Natural killer cell (primary cell): ENCODE measurements around the gene SAMD8. TPM values are rescaled to one million over a fixed set of nuclear protein-coding genes. Genes with fewer than 3 reads are reported as not detected.

Experiments used
- ATAC-seq, 3 donors: fragments of 150-1000 bp in 2 of 3; fragments of 200-7000 bp in 1 of 3; cut with Tn5 transposase; 1 replicate in 1 of 3; 2 replicates in 2 of 3; pipeline ENCODE4 v1.10.0; 2021; ENCODE audit warnings: mild to moderate bottlenecking in 2 of 3, moderate library complexity in 2 of 3
- DNase-seq, 2 donors: peaks; one replicate each; pipeline versions ENCODE4 v3.0.0 to v3.0.0-alpha.2; 2013 to 2021; ENCODE audit warnings: mixed read lengths in 1 of 2
- H3K27ac ChIP-seq: one replicate; pipeline ENCODE4 v1.5.1; 2013; ENCODE audit warnings: mild to moderate bottlenecking, low read length
- H3K27me3 ChIP-seq: one replicate; pipeline ENCODE4 v1.6.1; 2013; ENCODE audit warnings: low read length; ENCODE audit not compliant: control insufficient read depth, insufficient read depth
- H3K36me3 ChIP-seq: one replicate; pipeline ENCODE4 v1.6.1; 2013; ENCODE audit warnings: low read length; ENCODE audit not compliant: control insufficient read depth, insufficient read depth
- H3K4me1 ChIP-seq: one replicate; pipeline ENCODE4 v1.6.1; 2013; ENCODE audit warnings: low read length; ENCODE audit not compliant: control insufficient read depth, insufficient read depth
- H3K4me3 ChIP-seq: one replicate; pipeline ENCODE4 v1.5.1; 2013; ENCODE audit warnings: low read length
- H3K9me3 ChIP-seq: one replicate; pipeline ENCODE4 v1.6.1; 2013; ENCODE audit warnings: low read length; ENCODE audit not compliant: control insufficient read depth, insufficient read depth
- H3K27ac Mint-ChIP-seq, 2 donors: one replicate each; pipeline ENCODE4 v1.8.0; 2022; ENCODE audit warnings: mild to moderate bottlenecking in 2 of 2, mixed read lengths in 2 of 2, moderate library complexity in 1 of 2
- H3K27me3 Mint-ChIP-seq, 2 donors: one replicate each; pipeline ENCODE4 v1.8.0; 2022; ENCODE audit warnings: low read depth in 2 of 2, mixed read lengths in 2 of 2
- H3K36me3 Mint-ChIP-seq: one replicate; pipeline ENCODE4 v1.8.0; 2022; ENCODE audit warnings: mixed read lengths
- H3K4me1 Mint-ChIP-seq, 2 donors: one replicate each; pipeline ENCODE4 v1.8.0; 2022; ENCODE audit warnings: mixed read lengths in 2 of 2
- H3K4me3 Mint-ChIP-seq: one replicate; pipeline ENCODE4 v1.8.0; 2022; ENCODE audit warnings: mild to moderate bottlenecking, moderate library complexity, mixed read lengths
- H3K9me3 Mint-ChIP-seq, 2 donors: one replicate each; pipeline ENCODE4 v1.8.0; 2022; ENCODE audit warnings: mixed read lengths in 2 of 2
- WGBS: methylation state at CpG from one replicate; pipeline ENCODE4 v1.1.7; 2013; ENCODE audit warnings: missing lambda C conversion rate; ENCODE audit not compliant: insufficient coverage; 5-methylcytosine and 5-hydroxymethylcytosine counted together
- intact Hi-C: fragments of 100-400 bp; cut with micrococcal nuclease; formaldehyde crosslinking; loops from one replicate; pipeline ENCODE4 v1.14.2; 2022
- total RNA-seq, 4 donors: library from RNA; stranded (reverse); fragments of 120-200 nt in 1 of 4; gene quantifications; one replicate each; pipeline versions ENCODE4 v1.2.3 to v1.2.4, GENCODE V29; 2013 to 2022
- TF ChIP-seq, protein P1 (sequence below): fragments of 200-600 bp; IDR thresholded peaks from one replicate; pipeline ENCODE4 v1.8.0; 2022; ENCODE audit warnings: antibody characterized with exemption

SAMD8 gene
- total RNA-seq, 3 donors from 2014 or later (not counting 1 experiment from before 2014, with no cell fraction given) = 26.6 to 30.9 (median 29.6) TPM

DNA sequence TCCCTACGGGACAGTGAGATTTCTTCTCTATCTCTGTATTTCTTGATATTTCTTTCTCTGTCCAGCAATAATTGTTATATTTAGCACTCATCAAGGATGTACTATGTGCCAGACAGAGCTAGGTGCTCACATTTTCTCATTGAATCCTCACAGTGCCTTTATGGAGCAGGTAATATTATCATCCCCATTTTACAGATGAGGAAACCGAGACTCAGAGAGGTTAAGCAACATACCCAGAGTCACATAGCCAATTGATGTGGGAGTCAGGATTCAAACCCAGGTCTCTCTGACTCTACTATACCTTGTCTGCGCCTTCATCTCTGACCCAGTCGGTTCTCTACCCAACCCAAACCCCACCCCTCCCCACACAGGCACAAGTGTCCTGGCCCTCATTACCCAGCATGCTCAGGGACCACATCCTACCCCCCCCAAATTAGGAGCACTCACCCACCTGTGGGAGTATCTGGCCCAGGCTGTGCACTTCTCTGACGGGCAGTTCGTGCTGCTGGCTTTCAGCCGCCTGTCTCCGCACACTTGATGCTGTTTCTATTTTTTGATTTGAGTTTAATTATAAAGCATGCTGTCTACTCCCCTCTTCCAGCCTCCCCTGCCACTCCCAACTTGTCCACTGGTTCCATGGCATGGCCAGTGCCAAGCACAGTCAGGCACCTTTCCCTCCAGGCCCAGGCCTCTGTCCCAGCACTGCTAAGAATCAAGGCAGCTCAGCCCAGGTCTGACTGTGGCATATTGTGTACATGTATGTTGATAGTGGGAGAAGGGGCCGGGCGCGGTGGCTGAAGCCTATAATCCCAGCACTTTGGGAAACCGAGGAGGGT, 9.8 kb upstream of the SAMD8 start:
- Histone ChIP-seq H3K4me1 (peaks cover 10% of the 10 kb centered on the region), H3K4me3 (no peak overlapping the region), H3K9me3 (no peaks in the 10 kb centered on the region), H3K27ac (no peak overlapping the region), H3K36me3 (no peaks in the 10 kb centered on the region), H3K27me3 (no peaks in the 10 kb centered on the region)
- Mint-ChIP-seq H3K4me1 (peaks cover 0 to 10% of the 10 kb centered on the region in 2 donors), H3K9me3 (no peaks in the 10 kb centered on the region), H3K27me3 (no peaks in the 10 kb centered on the region), H3K27ac (no peak overlapping the region), H3K36me3 (no peaks in the 10 kb centered on the region), H3K4me3 (no peak overlapping the region)
- ATAC-seq = no peak
- WGBS = 91% methylated on average over 12 of the region's 12 CpGs
- intact Hi-C loops = loop anchor here (2.0 kb wide), 1 partner anchor 681 kb away; no protein-coding TSS in a partner anchor
- TF ChIP-seq, protein P1, sequence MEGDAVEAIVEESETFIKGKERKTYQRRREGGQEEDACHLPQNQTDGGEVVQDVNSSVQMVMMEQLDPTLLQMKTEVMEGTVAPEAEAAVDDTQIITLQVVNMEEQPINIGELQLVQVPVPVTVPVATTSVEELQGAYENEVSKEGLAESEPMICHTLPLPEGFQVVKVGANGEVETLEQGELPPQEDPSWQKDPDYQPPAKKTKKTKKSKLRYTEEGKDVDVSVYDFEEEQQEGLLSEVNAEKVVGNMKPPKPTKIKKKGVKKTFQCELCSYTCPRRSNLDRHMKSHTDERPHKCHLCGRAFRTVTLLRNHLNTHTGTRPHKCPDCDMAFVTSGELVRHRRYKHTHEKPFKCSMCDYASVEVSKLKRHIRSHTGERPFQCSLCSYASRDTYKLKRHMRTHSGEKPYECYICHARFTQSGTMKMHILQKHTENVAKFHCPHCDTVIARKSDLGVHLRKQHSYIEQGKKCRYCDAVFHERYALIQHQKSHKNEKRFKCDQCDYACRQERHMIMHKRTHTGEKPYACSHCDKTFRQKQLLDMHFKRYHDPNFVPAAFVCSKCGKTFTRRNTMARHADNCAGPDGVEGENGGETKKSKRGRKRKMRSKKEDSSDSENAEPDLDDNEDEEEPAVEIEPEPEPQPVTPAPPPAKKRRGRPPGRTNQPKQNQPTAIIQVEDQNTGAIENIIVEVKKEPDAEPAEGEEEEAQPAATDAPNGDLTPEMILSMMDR = no peak
- DNase-seq = no peak

GRCh38 chr10:75102830-75103673, 8.4 kb upstream of the SAMD8 start:
- Histone ChIP-seq H3K36me3 (no peaks in the 10 kb centered on the region), H3K9me3 (no peaks in the 10 kb centered on the region), H3K27ac (no peak overlapping the region), H3K27me3 (no peaks in the 10 kb centered on the region), H3K4me3 (no peak overlapping the region), H3K4me1 (peaks cover 10% of the 10 kb centered on the region)
- DNase-seq (no peak), ATAC-seq (no peak)
- Mint-ChIP-seq H3K27me3 (no peaks in the 10 kb centered on the region), H3K9me3 (no peaks in the 10 kb centered on the region), H3K4me3 (no peak overlapping the region), H3K4me1 (peaks cover 0 to 10% of the 10 kb centered on the region in 2 donors), H3K36me3 (no peaks in the 10 kb centered on the region), H3K27ac (no peak overlapping the region)
- intact Hi-C loops = no loop called here
- 83% methylated on average over 9 of the region's 9 CpGs for WGBS
- TF ChIP-seq, protein P1 = no peak

DNA sequence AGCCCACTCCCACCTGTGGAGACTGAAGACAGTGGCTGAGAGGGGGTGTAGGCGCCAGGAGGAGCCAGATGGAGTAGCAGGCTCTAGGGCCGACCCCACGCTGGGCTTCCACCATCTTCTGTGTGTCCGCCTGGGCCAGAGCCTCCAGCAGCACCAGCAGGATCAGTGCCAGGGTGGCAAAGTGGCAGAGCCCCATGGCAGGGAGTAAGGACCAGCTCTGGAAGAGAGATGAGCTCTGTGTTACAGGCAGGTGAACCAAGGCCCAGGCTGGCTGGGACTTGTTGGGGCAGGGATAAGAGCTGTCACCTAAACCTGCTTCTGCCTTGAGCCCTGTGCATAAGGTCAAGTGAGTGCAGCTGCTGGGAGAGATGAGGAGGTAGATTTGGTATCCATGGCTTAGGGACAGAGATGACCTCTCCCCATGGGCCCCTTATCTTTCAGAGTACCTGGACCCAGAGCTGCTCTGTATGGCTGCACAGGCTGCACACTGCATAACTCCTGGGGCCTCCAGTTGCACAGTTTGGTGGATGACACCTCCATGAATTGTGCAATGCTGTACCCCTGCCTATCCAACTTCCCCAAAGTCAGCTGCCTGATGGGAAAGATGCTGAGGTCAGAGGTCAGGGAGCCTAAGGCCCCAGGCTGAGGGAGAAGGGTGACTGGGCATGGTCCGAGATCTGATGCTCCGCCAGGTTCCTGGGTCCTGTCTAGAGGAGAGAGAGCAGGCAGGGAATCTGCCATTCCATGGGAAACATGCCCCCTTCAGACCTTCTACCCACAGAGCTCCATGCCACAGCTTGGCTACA, 7.4 kb upstream of the SAMD8 start:
- ATAC-seq (no peak), DNase-seq (no peak)
- no peaks in the 10 kb centered on the region for H3K36me3 ChIP-seq
- Mint-ChIP-seq H3K4me3 (no peak overlapping the region), H3K4me1 (peaks cover 0 to 10% of the 10 kb centered on the region in 2 donors), H3K27ac (no peak overlapping the region), H3K36me3 (no peaks in the 10 kb centered on the region), H3K9me3 (no peaks in the 10 kb centered on the region), H3K27me3 (no peaks in the 10 kb centered on the region)
- intact Hi-C loops = no loop called here
- H3K9me3 ChIP-seq = no peaks in the 10 kb centered on the region
- H3K27me3 ChIP-seq = no peaks in the 10 kb centered on the region
- H3K27ac ChIP-seq = no peak overlapping the region
- H3K4me1 ChIP-seq = peaks cover 10% of the 10 kb centered on the region
- H3K4me3 ChIP-seq = no peak overlapping the region
- TF ChIP-seq, protein P1 = no peak
- WGBS = 95% methylated on average over 6 of the region's 6 CpGs
